AG10803 (cell line): ENCODE measurements around the gene STAG3.

Experiments used
- DNase-seq: peaks from one replicate; pipeline ENCODE4 v3.0.0; 2010; ENCODE audit warnings: low read depth
- H3K4me3 ChIP-seq: 2 replicates; pipeline ENCODE4 v1.5.1; 2011; ENCODE audit warnings: mild to moderate bottlenecking, low read length, control low read depth
- CTCF ChIP-seq: conservative IDR thresholded peaks from 2 replicates; pipeline ENCODE4 v1.5.1; 2011; ENCODE audit warnings: mild to moderate bottlenecking, low read length, control low read depth, inconsistent platforms

STAG3 gene

GRCh38 chr7:100163871-100164270 lies 13.8 kb upstream of the STAG3 start:
- no peak overlapping the region for H3K4me3 ChIP-seq
- TF ChIP-seq CTCF, result no peak

GRCh38 chr7:100166317-100166940 lies 11.3 kb upstream of the STAG3 start:
- no peak for TF ChIP-seq CTCF
- no peak overlapping the region for H3K4me3 ChIP-seq
- DNase-seq, result no peak

More at GRCh38 chr7:100163871-100164270, 13.8 kb upstream of the STAG3 start:
- no peak for DNase-seq

- peak overlapping the region; percentile 59 for H3K4me3 ChIP-seq
These were observed 10.5 kb upstream of the STAG3 start for GRCh38 chr7:100166970-100167911.

GRCh38 chr7:100167912-100168323 lies 9.8 kb upstream of the STAG3 start:
- peak overlapping the region; percentile 59 for H3K4me3 ChIP-seq
- TF ChIP-seq CTCF, result no peak
- DNase-seq, result peak; percentile 9

More at GRCh38 chr7:100166970-100167911, 10.5 kb upstream of the STAG3 start:
- TF ChIP-seq CTCF, result no peak
- no peak for DNase-seq

- TF ChIP-seq CTCF, result no peak
- DNase-seq, result no peak
- no peak overlapping the region for H3K4me3 ChIP-seq
These were observed 8.4 kb upstream of the STAG3 start for GRCh38 chr7:100169147-100169850.

- no peak overlapping the region for H3K4me3 ChIP-seq
- DNase-seq, result no peak
- TF ChIP-seq CTCF, result no peak
These were observed 7.4 kb upstream of the STAG3 start for GRCh38 chr7:100170101-100170897.
